ENCODE results near the gene USP6NL. TPM values are rescaled to one million over a fixed set of nuclear protein-coding genes. Genes with fewer than 3 reads are reported as not detected.

Gene USP6NL
- total RNA-seq, 1 experiment from 2014 or later = 38.7 TPM

- POLR2A ChIA-PET (ENCODE audit: low non-redundant PET) = no interaction called here
- Histone ChIP-seq H3K36me3 (ENCODE audit: insufficient read depth, low read length, poor library complexity, severe bottlenecking) (peaks cover 8% of the 10 kb centered on the region), H3K9me3 (ENCODE audit: low read depth, low read length, poor library complexity, severe bottlenecking) (no peaks in the 10 kb centered on the region), H3K27me3 (replicated peaks; ENCODE audit: insufficient read depth, low read depth, low read length, poor library complexity) (no peaks in the 10 kb centered on the region), H3K4me3 (ENCODE audit: low read depth, low read length, poor library complexity, severe bottlenecking) (no peak overlapping the region), H3K4me1 (ENCODE audit: insufficient read depth, low read length, poor library complexity, severe bottlenecking) (peaks cover 62% of the 10 kb centered on the region), H3K27ac (ENCODE audit: low read depth, low read length, poor library complexity, severe bottlenecking) (peak overlapping the region; percentile 9)
- intact Hi-C loops (cut with micrococcal nuclease; ENCODE audit: unreplicated experiment) = no loop called here
- no peak for DNase-seq (ENCODE audit: low spot score)
- TF ChIP-seq CTCF (conservative IDR thresholded peaks at IDR 0.05; ENCODE audit: low read depth, low read length) (no peak), EZH2 (IDR thresholded peaks at IDR 0.05; ENCODE audit: borderline replicate concordance, low read depth, low read length, poor library complexity, severe bottlenecking) (no peak)
- CTCF ChIA-PET = no interaction called here
- no TSS peak for BruUV-seq (replicated peaks)
Measured at GRCh38 chr10:11529276-11529903, 82.1 kb downstream of the USP6NL start.

DNA sequence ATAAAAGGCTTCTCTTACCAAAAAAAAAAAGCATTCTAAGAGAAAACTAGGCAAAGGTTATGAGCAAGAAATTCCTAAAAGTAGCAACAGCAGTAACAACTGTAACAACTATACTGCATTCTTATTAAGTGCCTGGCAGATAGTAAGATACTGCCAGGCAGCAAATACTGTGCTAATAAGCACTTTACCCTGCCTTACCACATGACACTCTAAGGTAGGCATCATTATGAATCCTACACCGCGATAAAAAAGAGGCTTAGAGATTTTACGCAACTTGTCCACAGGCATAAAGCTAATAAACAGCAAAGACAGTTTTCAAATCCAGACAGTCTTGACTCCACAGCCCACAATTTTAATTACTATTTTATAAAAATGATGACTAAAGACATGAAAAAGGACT lies 83.2 kb downstream of the USP6NL start:
- peak overlapping the region; percentile 32 for H3K27ac ChIP-seq (ENCODE audit: low read depth, low read length, poor library complexity, severe bottlenecking)
- no peak overlapping the region for H3K4me3 ChIP-seq (ENCODE audit: low read depth, low read length, poor library complexity, severe bottlenecking)
- BruUV-seq (replicated peaks) = no TSS peak
- H3K36me3 ChIP-seq (ENCODE audit: insufficient read depth, low read length, poor library complexity, severe bottlenecking) = peaks cover 8% of the 10 kb centered on the region
- CTCF ChIA-PET = no interaction called here
- H3K4me1 ChIP-seq (ENCODE audit: insufficient read depth, low read length, poor library complexity, severe bottlenecking) = peaks cover 56% of the 10 kb centered on the region
- POLR2A ChIA-PET (ENCODE audit: low non-redundant PET) = no interaction called here
- no peaks in the 10 kb centered on the region for H3K27me3 ChIP-seq (replicated peaks; ENCODE audit: insufficient read depth, low read depth, low read length, poor library complexity)
- no peak for DNase-seq (ENCODE audit: low spot score)
- TF ChIP-seq CTCF (conservative IDR thresholded peaks at IDR 0.05; ENCODE audit: low read depth, low read length) (no peak), EZH2 (IDR thresholded peaks at IDR 0.05; ENCODE audit: borderline replicate concordance, low read depth, low read length, poor library complexity, severe bottlenecking) (no peak)
- intact Hi-C loops (cut with micrococcal nuclease; ENCODE audit: unreplicated experiment) = no loop called here
- no peaks in the 10 kb centered on the region for H3K9me3 ChIP-seq (ENCODE audit: low read depth, low read length, poor library complexity, severe bottlenecking)

GRCh38 chr10:11527691-11528255 lies 83.7 kb downstream of the USP6NL start:
- BruUV-seq (replicated peaks) = no TSS peak
- Histone ChIP-seq H3K27me3 (replicated peaks; ENCODE audit: insufficient read depth, low read depth, low read length, poor library complexity) (no peaks in the 10 kb centered on the region), H3K4me3 (ENCODE audit: low read depth, low read length, poor library complexity, severe bottlenecking) (no peak overlapping the region), H3K9me3 (ENCODE audit: low read depth, low read length, poor library complexity, severe bottlenecking) (no peaks in the 10 kb centered on the region), H3K36me3 (ENCODE audit: insufficient read depth, low read length, poor library complexity, severe bottlenecking) (peaks cover 8% of the 10 kb centered on the region), H3K4me1 (ENCODE audit: insufficient read depth, low read length, poor library complexity, severe bottlenecking) (peaks cover 51% of the 10 kb centered on the region), H3K27ac (ENCODE audit: low read depth, low read length, poor library complexity, severe bottlenecking) (peak overlapping the region; percentile 32)
- CTCF ChIA-PET = no interaction called here
- DNase-seq (ENCODE audit: low spot score) = no peak
- POLR2A ChIA-PET (ENCODE audit: low non-redundant PET) = no interaction called here
- intact Hi-C loops (cut with micrococcal nuclease; ENCODE audit: unreplicated experiment) = no loop called here
- TF ChIP-seq EZH2 (IDR thresholded peaks at IDR 0.05; ENCODE audit: borderline replicate concordance, low read depth, low read length, poor library complexity, severe bottlenecking) = no peak
- TF ChIP-seq CTCF (conservative IDR thresholded peaks at IDR 0.05; ENCODE audit: low read depth, low read length) = no peak

All from A673 (cell line).